Measurements from ENCODE around the gene SLC66A1.
A peak's percentile ranks its signal among the peaks of the same experiment; 100 is the strongest.

SLC66A1 gene

DNA sequence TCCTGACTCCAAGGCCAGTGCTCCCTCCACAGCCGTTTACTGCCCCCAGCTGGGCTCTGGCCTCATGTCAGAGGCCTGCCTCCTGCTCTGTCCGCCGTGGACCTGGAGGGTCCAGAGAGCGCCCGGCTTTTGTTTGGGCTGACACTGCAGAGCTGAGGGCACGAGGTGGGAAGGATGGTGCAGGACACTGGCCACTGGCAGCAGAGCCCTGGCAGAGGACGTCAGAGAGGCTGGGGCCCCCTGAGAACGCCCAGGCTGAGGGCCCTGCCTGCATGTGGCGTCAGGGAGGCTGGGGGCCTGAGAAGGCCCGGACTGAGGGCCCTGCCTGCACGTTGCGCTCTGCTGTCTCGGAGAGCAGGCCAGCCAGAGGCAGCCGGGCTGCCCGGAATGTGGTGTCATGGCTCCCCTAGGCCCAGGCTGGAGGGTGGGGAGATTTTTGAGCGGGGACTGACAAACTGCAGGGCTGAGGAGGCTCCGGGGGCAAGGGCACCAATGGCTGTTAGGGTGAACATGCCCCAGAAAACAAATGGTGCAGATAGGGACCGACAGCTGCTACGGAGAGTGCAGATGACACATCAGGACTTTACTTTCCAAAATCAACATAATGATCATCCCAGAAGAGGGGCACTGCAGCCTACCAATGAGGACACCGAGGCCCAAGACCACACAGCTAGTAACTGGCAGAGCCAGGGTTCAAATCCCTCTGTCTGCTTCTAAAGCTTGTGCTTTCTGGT lies 31.7 kb downstream of the SLC66A1 start:
- DNase-seq (ENCODE audit: low spot score): no peak
- TF ChIP-seq, protein P1, sequence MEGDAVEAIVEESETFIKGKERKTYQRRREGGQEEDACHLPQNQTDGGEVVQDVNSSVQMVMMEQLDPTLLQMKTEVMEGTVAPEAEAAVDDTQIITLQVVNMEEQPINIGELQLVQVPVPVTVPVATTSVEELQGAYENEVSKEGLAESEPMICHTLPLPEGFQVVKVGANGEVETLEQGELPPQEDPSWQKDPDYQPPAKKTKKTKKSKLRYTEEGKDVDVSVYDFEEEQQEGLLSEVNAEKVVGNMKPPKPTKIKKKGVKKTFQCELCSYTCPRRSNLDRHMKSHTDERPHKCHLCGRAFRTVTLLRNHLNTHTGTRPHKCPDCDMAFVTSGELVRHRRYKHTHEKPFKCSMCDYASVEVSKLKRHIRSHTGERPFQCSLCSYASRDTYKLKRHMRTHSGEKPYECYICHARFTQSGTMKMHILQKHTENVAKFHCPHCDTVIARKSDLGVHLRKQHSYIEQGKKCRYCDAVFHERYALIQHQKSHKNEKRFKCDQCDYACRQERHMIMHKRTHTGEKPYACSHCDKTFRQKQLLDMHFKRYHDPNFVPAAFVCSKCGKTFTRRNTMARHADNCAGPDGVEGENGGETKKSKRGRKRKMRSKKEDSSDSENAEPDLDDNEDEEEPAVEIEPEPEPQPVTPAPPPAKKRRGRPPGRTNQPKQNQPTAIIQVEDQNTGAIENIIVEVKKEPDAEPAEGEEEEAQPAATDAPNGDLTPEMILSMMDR (IDR thresholded peaks at IDR 0.05; ENCODE audit: extremely low read depth, missing control alignments): no peak

DNA sequence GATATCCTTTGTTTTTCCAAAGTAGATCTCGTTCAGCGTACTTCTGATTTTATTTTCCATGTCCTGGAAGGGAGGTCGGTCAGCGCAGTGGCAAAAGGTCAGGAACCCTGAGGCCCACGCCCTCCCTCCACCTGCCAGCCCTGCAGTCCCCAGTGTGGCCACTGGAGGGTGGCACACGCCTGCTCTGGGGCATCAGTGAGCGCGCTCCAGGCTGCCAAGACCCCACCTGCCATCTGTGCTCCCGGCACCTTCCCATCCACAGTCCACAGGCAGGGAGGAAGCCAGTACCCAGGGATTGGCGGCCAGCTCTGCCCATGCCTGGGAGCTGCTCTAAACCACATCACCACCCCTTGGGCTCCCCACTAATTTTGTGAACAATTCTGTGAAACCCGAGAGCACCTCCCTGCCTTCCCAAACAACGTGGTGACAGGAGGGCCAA lies 32.3 kb downstream of the SLC66A1 start:
- TF ChIP-seq, protein P1 (IDR thresholded peaks at IDR 0.05; ENCODE audit: extremely low read depth, missing control alignments): peak; percentile 82
- DNase-seq (ENCODE audit: low spot score): peak; percentile 74

DNA sequence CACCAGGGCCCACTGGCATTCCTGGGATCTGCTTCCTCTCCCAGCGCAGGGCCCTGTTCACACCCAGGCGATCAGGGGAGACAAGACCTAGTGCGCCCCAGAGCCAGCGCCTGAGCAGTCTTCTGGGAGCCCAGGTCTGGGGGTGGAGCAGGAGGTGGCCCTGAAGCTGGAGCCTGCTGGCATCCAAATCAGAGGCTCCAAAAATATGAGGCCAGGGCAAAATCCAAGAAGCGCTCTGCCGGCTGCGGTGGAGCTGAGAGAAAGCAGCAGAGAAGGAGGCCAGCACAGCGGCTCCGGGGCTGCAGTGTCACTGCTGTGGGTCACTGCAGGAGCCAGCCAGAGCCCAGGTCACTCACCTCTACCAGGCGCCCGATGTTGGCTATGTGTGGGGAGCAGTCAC lies 32.7 kb downstream of the SLC66A1 start:
- DNase-seq (ENCODE audit: low spot score): no peak
- TF ChIP-seq, protein P1 (IDR thresholded peaks at IDR 0.05; ENCODE audit: extremely low read depth, missing control alignments): no peak

DNA sequence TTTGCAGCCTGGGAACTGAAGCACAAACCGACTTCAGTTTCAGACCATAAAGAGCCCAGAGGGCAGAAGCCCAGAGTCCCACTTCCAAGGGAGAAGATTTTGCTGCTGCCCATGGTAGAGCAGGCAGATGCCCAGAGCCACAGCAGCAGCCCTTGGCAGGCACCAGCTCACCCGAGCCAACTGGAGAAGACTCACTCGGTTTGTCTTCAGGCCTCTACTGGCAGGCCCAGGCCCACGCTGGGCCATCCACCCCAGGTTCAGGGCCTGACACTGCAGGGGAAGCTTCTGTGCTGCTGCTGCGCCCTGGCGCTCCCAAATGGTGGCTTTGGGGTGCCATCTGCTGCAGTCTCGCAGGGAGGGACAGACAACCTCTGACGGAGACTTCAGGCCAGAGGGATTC lies 33.3 kb downstream of the SLC66A1 start:
- TF ChIP-seq, protein P1 (IDR thresholded peaks at IDR 0.05; ENCODE audit: extremely low read depth, missing control alignments): no peak
- DNase-seq (ENCODE audit: low spot score): no peak

DNA sequence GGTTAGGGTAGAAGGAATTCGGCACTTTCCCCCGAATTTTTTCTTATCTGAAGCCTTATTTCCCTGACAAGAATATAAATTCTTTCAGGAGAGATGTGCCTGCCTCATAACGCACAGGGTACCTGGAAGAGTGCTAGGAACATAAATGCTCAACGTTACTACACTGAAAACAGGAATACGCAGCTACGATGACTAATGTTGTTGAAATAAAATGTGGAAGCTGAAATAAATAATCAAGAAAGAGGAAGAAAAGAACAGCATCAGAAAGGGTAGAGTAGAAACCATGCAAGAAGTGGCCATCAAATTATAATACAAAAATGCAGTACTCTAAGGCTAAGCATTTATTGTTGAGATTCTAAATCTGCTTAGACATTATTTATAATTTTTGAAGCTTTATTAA lies 33.9 kb downstream of the SLC66A1 start:
- DNase-seq (ENCODE audit: low spot score): no peak

DNA sequence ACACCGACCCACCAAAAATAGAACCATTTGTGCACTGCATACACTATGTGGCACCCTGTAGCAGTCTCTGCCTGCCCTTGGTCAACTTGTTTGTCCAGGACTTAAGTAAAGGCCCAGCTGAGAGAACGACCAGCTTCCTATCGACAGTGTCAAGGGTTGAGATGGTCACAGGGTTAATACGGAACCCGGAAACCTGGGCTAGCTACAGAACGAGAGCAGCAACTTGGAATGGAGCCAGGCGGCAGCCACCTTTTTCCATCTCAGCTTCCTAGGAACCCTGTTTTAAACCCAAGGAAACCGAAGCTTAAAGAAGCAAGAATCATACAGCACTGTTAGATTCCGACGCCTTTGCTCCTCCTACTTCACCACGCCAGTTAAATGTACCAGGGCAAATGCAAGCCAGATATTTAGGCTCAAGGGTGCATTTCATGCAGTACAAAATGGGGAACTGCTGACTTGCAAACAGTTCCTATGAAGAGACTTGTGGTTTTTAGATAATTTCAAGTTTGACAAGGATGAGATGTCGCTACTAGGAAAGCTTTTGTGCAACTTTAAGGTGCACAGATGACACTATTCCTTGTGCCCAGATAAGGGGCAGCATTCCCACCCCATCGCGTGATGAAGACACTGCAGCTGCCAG lies 35.5 kb downstream of the SLC66A1 start:
- DNase-seq (ENCODE audit: low spot score): no peak
- TF ChIP-seq, protein P1 (IDR thresholded peaks at IDR 0.05; ENCODE audit: extremely low read depth, missing control alignments): no peak

More for the DNA sequence above, 33.9 kb downstream of the SLC66A1 start:
- TF ChIP-seq, protein P1 (IDR thresholded peaks at IDR 0.05; ENCODE audit: extremely low read depth, missing control alignments): no peak

DNA sequence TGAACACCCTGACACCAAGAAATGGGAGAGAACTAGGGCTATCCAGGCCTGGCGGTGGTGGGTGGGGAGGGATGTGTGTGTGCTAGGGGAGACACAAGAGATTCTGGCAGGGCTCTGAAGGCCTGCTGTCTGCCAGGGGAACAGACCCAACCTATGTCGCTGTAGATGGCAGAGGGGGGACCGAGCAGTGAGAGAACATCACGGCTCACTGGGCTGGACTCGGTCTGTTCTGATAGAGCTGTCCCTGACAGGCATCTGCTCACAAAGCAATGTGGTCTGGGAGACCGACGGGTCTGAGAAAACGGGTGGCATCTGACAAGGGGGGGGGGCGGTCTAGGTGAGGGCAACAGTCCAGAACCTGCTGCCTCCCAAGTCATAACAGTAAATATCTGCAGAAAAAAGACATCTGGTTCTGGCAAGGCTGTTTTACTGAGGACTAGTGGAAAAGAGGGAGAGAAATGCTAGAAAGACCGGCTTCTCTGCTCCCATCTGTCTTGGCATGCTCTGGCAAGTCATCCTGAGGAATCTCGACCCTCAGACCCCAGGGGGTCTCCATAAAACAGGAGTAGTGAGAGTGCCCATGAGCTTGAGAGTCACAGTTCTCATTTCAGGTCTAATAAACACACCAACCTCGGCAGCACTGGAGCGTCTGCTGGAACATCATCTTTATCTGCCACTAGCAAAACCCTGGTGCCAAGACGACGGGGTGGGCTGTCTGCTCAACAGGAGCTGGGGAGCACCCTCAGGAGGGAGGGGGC lies 36.5 kb downstream of the SLC66A1 start:
- no peak for DNase-seq (ENCODE audit: low spot score)
- TF ChIP-seq, protein P1 (IDR thresholded peaks at IDR 0.05; ENCODE audit: extremely low read depth, missing control alignments): no peak

All from GM20000 (cell line).